Measurements from ENCODE around the gene SIX2. TPM values are rescaled to one million over a fixed set of nuclear protein-coding genes. Genes with fewer than 3 reads are reported as not detected.

SIX2 gene
- total RNA-seq, 1 donor from 2014 or later, result 0.38 TPM

- intact Hi-C loops (cut with DNase I), result no loop called here
- DNase-seq, result no peak
- Histone ChIP-seq H3K4me3 (no peak overlapping the region), H3K27me3 (ENCODE audit: low read depth) (no peaks in the 10 kb centered on the region), H3K9me3 (no peaks in the 10 kb centered on the region), H3K36me3 (no peaks in the 10 kb centered on the region), H3K27ac (no peak overlapping the region), H3K4me1 (no peaks in the 10 kb centered on the region)
- no peak for ATAC-seq
- no peak for TF ChIP-seq CTCF (IDR thresholded peaks at IDR 0.05)
Measured at GRCh38 chr2:45047301-45047700, 38.0 kb upstream of the SIX2 start.

GRCh38 chr2:45046786-45047185, 37.5 kb upstream of the SIX2 start:
- no peak for ATAC-seq
- DNase-seq, result no peak
- H3K27me3 ChIP-seq (ENCODE audit: low read depth), result peaks cover 5% of the 10 kb centered on the region
- H3K4me3 ChIP-seq, result no peak overlapping the region
- H3K27ac ChIP-seq, result no peak overlapping the region
- no peaks in the 10 kb centered on the region for H3K4me1 ChIP-seq
- no peaks in the 10 kb centered on the region for H3K36me3 ChIP-seq
- TF ChIP-seq CTCF (IDR thresholded peaks at IDR 0.05), result no peak
- H3K9me3 ChIP-seq, result no peaks in the 10 kb centered on the region
- intact Hi-C loops (cut with DNase I), result no loop called here

GRCh38 chr2:45045706-45046105, 36.5 kb upstream of the SIX2 start:
- no peak overlapping the region for H3K27ac ChIP-seq
- peaks cover 5% of the 10 kb centered on the region for H3K27me3 ChIP-seq (ENCODE audit: low read depth)
- H3K4me3 ChIP-seq, result no peak overlapping the region
- no peaks in the 10 kb centered on the region for H3K9me3 ChIP-seq
- intact Hi-C loops (cut with DNase I), result no loop called here
- no peaks in the 10 kb centered on the region for H3K4me1 ChIP-seq
- ATAC-seq (no peak), DNase-seq (no peak)
- no peak for TF ChIP-seq CTCF (IDR thresholded peaks at IDR 0.05)
- H3K36me3 ChIP-seq, result no peaks in the 10 kb centered on the region

GRCh38 chr2:45044916-45045315, 35.7 kb upstream of the SIX2 start:
- Histone ChIP-seq H3K27ac (no peak overlapping the region), H3K4me3 (no peak overlapping the region), H3K36me3 (no peaks in the 10 kb centered on the region), H3K4me1 (no peaks in the 10 kb centered on the region), H3K9me3 (no peaks in the 10 kb centered on the region), H3K27me3 (ENCODE audit: low read depth) (peaks cover 5% of the 10 kb centered on the region)
- intact Hi-C loops (cut with DNase I), result no loop called here
- DNase-seq, result no peak
- TF ChIP-seq CTCF (IDR thresholded peaks at IDR 0.05), result no peak
- no peak for ATAC-seq

GRCh38 chr2:45043174-45043573, 33.9 kb upstream of the SIX2 start:
- intact Hi-C loops (cut with DNase I), result no loop called here
- DNase-seq (no peak), ATAC-seq (no peak)
- Histone ChIP-seq H3K4me3 (no peak overlapping the region), H3K36me3 (no peaks in the 10 kb centered on the region), H3K9me3 (no peaks in the 10 kb centered on the region), H3K4me1 (no peaks in the 10 kb centered on the region), H3K27ac (no peak overlapping the region), H3K27me3 (ENCODE audit: low read depth) (peaks cover 5% of the 10 kb centered on the region)
- no peak for TF ChIP-seq CTCF (IDR thresholded peaks at IDR 0.05)

GRCh38 chr2:45042401-45042800, 33.1 kb upstream of the SIX2 start:
- no peaks in the 10 kb centered on the region for H3K4me1 ChIP-seq
- no peak for ATAC-seq
- no peaks in the 10 kb centered on the region for H3K9me3 ChIP-seq
- H3K36me3 ChIP-seq, result no peaks in the 10 kb centered on the region
- no peak for TF ChIP-seq CTCF (IDR thresholded peaks at IDR 0.05)
- no peak overlapping the region for H3K4me3 ChIP-seq
- intact Hi-C loops (cut with DNase I), result no loop called here
- H3K27ac ChIP-seq, result no peak overlapping the region
- H3K27me3 ChIP-seq (ENCODE audit: low read depth), result peaks cover 5% of the 10 kb centered on the region
- no peak for DNase-seq

Data from lower lobe of right lung (tissue), 2 donors.